Measurements from ENCODE around the gene ERC2. TPM values are rescaled to one million over a fixed set of nuclear protein-coding genes. Genes with fewer than 3 reads are reported as not detected.

ERC2 gene
- total and polyA plus RNA-seq, 9 donors = 1.2 to 9.4 (median 5.4) TPM

GRCh38 chr3:55790596-55791350 is 677.5 kb downstream of the ERC2 start:
- Histone ChIP-seq H3K4me3 (no peak overlapping the region), H3K27ac (no peak overlapping the region), H3K9me3 (no peaks in the 10 kb centered on the region), H3K36me3 (no peaks in the 10 kb centered on the region), H3K27me3 (no peaks in the 10 kb centered on the region), H3K4me1 (ENCODE audit: insufficient read depth) (no peaks in the 10 kb centered on the region)
- 80 to 87% (median 84%) methylated on average over 3 of the region's 3 CpGs for WGBS, 3 donors
- DNase-seq = no peak
- intact Hi-C loops (cut with DNase I) = no loop called here
- no peak for TF ChIP-seq POLR2A (IDR thresholded peaks at IDR 0.05)
- TF ChIP-seq EP300 (IDR thresholded peaks at IDR 0.05) = no peak
- no peak for TF ChIP-seq CTCF (IDR thresholded peaks at IDR 0.05)

- H3K9me3 ChIP-seq = no peaks in the 10 kb centered on the region
- H3K27ac ChIP-seq = no peak overlapping the region
- H3K4me1 ChIP-seq (ENCODE audit: insufficient read depth) = no peaks in the 10 kb centered on the region
- no peak for DNase-seq
- TF ChIP-seq CTCF (IDR thresholded peaks at IDR 0.05) (no peak), EP300 (IDR thresholded peaks at IDR 0.05) (no peak), POLR2A (IDR thresholded peaks at IDR 0.05) (no peak)
- no peak overlapping the region for H3K4me3 ChIP-seq
- intact Hi-C loops (cut with DNase I) = no loop called here
- H3K36me3 ChIP-seq = no peaks in the 10 kb centered on the region
- H3K27me3 ChIP-seq = no peaks in the 10 kb centered on the region
- 77 to 85% (median 83%) methylated on average over 2 of the region's 2 CpGs for WGBS, 3 donors
These were observed 678.8 kb downstream of the ERC2 start for GRCh38 chr3:55789516-55789915.

GRCh38 chr3:55782807-55783206 is 685.5 kb downstream of the ERC2 start:
- Histone ChIP-seq H3K4me3 (no peak overlapping the region), H3K27me3 (no peaks in the 10 kb centered on the region), H3K4me1 (ENCODE audit: insufficient read depth) (no peaks in the 10 kb centered on the region), H3K36me3 (no peaks in the 10 kb centered on the region), H3K27ac (no peak overlapping the region), H3K9me3 (no peaks in the 10 kb centered on the region)
- 79 to 88% (median 81%) methylated on average over 3 of the region's 3 CpGs for WGBS, 3 donors
- no peak for DNase-seq
- TF ChIP-seq EP300 (IDR thresholded peaks at IDR 0.05) (no peak), POLR2A (IDR thresholded peaks at IDR 0.05) (no peak), CTCF (IDR thresholded peaks at IDR 0.05) (no peak)
- intact Hi-C loops (cut with DNase I) = no loop called here

- intact Hi-C loops (cut with DNase I) = no loop called here
- Histone ChIP-seq H3K4me3 (no peak overlapping the region), H3K27ac (no peak overlapping the region), H3K4me1 (ENCODE audit: insufficient read depth) (no peaks in the 10 kb centered on the region), H3K27me3 (no peaks in the 10 kb centered on the region), H3K9me3 (no peaks in the 10 kb centered on the region), H3K36me3 (no peaks in the 10 kb centered on the region)
- DNase-seq = no peak
- WGBS, 3 donors = 79 to 87% (median 80%) methylated on average over 4 of the region's 4 CpGs
- TF ChIP-seq CTCF (IDR thresholded peaks at IDR 0.05) (no peak), EP300 (IDR thresholded peaks at IDR 0.05) (no peak), POLR2A (IDR thresholded peaks at IDR 0.05) (no peak)
These were observed 685.9 kb downstream of the ERC2 start for GRCh38 chr3:55782351-55782750.

Measured in ovary (tissue), 9 donors.